H1 (cell line): ENCODE measurements around the gene CHRNA9. TPM values are rescaled to one million over a fixed set of nuclear protein-coding genes. Genes with fewer than 3 reads are reported as not detected.

Experiments
- CHD1 ChIP-seq: IDR thresholded peaks from 2 replicates; pipeline ENCODE4 v1.6.1; 2012; ENCODE audit warnings: low read depth, low read length, improper control_type of control experiment
- MAFK ChIP-seq: IDR thresholded peaks from 2 replicates; pipeline ENCODE4 v1.6.1; 2012; ENCODE audit warnings: low read depth, mild to moderate bottlenecking, improper control_type of control experiment, low read length
- RXRA ChIP-seq: IDR thresholded peaks from 2 replicates; pipeline ENCODE4 v1.6.1; 2011; ENCODE audit warnings: low read depth, mild to moderate bottlenecking, low read length, moderate library complexity; ENCODE audit not compliant: insufficient read depth
- SAP30 ChIP-seq: fragments of 300-600 bp; sonication (generic); IDR thresholded peaks from 2 replicates; pipeline ENCODE4 v1.7.1; 2012; ENCODE audit warnings: low read length, moderate library complexity, mild to moderate bottlenecking, inconsistent platforms; ENCODE audit not compliant: insufficient read depth, insufficient replicate concordance
- ZNF274 ChIP-seq: IDR thresholded peaks from 2 replicates; pipeline ENCODE4 v1.7.0; 2012; ENCODE audit warnings: low read length, borderline replicate concordance; ENCODE audit errors: extremely low read depth
- polyA plus RNA-seq, 7 experiments: library from polyadenylated mRNA; depleted of rRNA in 3 of 7; stranded (reverse) in 5 of 7; unstranded in 2 of 7; fragments of >200 nt in 5 of 7; fragments of 200-250 nt in 2 of 7; gene quantifications; 1 replicate in 5 of 7; 2 replicates in 1 of 7; 4 replicates in 1 of 7; pipeline versions ENCODE4 v1.2.1 to v1.2.3, GENCODE V29; 2011 to 2013; ENCODE audit warnings: missing spikeins in 2 of 7, mixed read lengths in 2 of 7
- total RNA-seq: library from RNA; stranded (reverse); fragmentation: NEBNext Ultra II Directional; extraction: Animal tissue kit (Norgen Biotek cat#: 25700); gene quantifications from 2 replicates; pipeline ENCODE4 v1.2.1, GENCODE V29; 2021

CHRNA9 gene
- total and polyA plus RNA-seq, 2 of the 8 experiments (the other 6 are each of a cell fraction or from before 2014, with no cell fraction given) = 1.4 to 3.3 TPM

GRCh38 chr4:40285692-40286091, 49.4 kb upstream of the CHRNA9 start (continued):
- TF ChIP-seq MAFK = no peak
- TF ChIP-seq ZNF274 = no peak
- no peak for TF ChIP-seq CHD1
- TF ChIP-seq RXRA = no peak
- no peak for TF ChIP-seq SAP30
